KMS-11 (cell line): ENCODE data around the gene CCDC8.
"Not testable (repeated sequence)": the region's sequence is repeated elsewhere in the genome, so short reads cannot be mapped to it uniquely, and the experiment has no call there.

Experiments used
- H2AFZ ChIP-seq: fragments of 200-600 bp; sonication (generic); 2 replicates; pipeline ENCODE4 v1.6.1; 2016; ENCODE audit warnings: antibody characterized with exemption, mixed run types, low read depth
- H3K27ac ChIP-seq: fragments of 200-600 bp; sonication (generic); 2 replicates; pipeline ENCODE4 v1.6.1; 2016; ENCODE audit warnings: mild to moderate bottlenecking, mixed run types
- H3K27me3 ChIP-seq: fragments of 200-600 bp; sonication (generic); 2 replicates; pipeline ENCODE4 v1.6.1; 2017; ENCODE audit warnings: mild to moderate bottlenecking, low read depth, mixed run types, moderate library complexity; ENCODE audit not compliant: insufficient read depth
- H3K36me3 ChIP-seq: fragments of 200-600 bp; sonication (generic); 2 replicates; pipeline ENCODE4 v1.6.1; 2017; ENCODE audit warnings: mild to moderate bottlenecking, mixed run types; ENCODE audit not compliant: insufficient read depth
- H3K4me1 ChIP-seq: fragments of 200-600 bp; sonication (generic); 2 replicates; pipeline ENCODE4 v1.6.1; 2016; ENCODE audit warnings: mild to moderate bottlenecking, low read depth, mixed run types; ENCODE audit not compliant: poor library complexity, severe bottlenecking
- H3K4me2 ChIP-seq: fragments of 200-600 bp; sonication (generic); 2 replicates; pipeline ENCODE4 v1.7.0; 2016; ENCODE audit warnings: mild to moderate bottlenecking, mixed run types
- H3K4me3 ChIP-seq: fragments of 200-600 bp; sonication (generic); IDR thresholded peaks from 2 replicates; pipeline ENCODE4 v1.6.1; 2017; ENCODE audit warnings: low read depth, low read length, mixed read lengths; ENCODE audit not compliant: insufficient read depth
- H3K79me2 ChIP-seq: fragments of 200-600 bp; sonication (generic); 2 replicates; pipeline ENCODE4 v1.6.1; 2016; ENCODE audit warnings: low read depth, mixed run types; ENCODE audit not compliant: insufficient read depth
- H3K9ac ChIP-seq: fragments of 200-600 bp; sonication (generic); 2 replicates; pipeline ENCODE4 v1.6.1; 2016; ENCODE audit warnings: mild to moderate bottlenecking, mixed run types
- H4K20me1 ChIP-seq: fragments of 200-600 bp; sonication (generic); 2 replicates; pipeline ENCODE4 v1.6.1; 2016; ENCODE audit warnings: mild to moderate bottlenecking, mixed run types; ENCODE audit not compliant: insufficient read depth
- TF ChIP-seq, protein P1 (sequence below): fragments of 200-600 bp; sonication (generic); conservative IDR thresholded peaks from 2 replicates; pipeline ENCODE4 v1.6.1; 2017; ENCODE audit warnings: low read depth, mild to moderate bottlenecking, antibody characterized with exemption, low read length, moderate library complexity, mixed read lengths

The CCDC8 gene

DNA sequence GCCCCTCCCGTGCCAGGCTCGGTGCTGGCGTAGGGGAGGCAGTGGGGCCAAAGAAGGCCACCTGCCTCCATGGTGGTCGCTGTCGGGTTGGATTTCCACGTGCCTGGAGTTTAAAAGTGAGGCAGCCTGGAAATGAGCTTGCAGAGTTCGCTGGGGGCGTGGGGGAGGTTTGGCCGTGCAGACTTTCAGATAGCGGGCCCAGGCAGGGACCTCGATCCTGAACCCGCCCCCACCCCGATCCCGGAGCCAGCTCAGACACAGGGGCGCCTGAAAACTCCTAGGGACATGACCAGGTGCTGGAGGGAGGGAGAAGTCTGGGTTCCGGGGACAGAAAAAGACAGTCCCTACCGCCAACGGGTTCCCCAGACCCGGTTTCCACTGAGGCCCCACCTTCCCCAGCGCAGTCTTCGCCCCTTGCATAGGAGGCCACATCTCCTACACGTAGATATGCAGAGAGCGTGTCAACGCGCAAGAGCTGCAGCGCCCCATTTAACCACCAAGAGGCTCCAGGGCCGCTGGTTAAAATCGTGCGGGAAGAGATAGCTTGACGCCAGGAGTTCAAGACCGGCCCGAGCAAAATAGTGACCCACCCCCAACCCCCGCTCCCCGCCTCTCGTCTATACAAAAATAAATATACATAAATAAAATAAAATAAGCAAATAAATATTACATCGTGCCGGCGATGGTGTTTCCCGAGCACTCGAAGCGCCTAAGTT is 8.5 kb downstream of the CCDC8 start:
- no peak overlapping the region for H3K4me3 ChIP-seq

DNA sequence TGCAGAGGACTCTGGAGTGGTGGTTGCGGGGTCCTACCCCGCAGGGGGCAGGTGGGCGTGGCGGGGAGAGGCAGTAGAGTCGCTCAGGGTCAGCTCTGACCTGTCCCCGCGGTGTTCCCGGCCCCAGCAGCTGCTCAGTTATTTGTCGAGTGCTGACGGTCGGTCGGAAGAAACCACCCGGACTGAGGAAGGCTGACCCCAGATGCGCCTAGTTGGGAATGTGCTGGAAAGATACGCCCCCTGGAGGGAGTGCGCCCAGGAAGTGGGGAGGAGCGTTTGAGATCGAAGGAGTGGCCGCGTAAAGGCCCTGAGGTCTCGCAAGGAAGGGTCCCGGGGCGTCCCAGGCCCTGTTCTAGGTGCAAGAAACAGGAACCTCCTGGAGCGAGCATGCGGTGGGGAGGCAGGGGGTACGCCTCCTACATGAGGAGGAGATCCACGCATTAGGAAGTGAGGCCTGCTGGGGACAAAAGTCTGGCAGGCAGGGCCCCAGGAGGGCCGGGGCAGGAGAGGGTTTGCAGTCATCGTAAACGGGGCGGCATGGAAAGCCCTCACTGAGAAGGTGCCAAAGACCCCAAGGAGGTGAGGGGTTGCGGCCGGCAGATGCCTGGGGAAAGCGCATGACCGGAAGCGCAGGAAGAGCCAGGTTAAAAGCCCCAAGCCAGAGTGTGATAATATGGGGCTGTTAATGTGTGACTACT is 9.2 kb downstream of the CCDC8 start:
- H3K9ac ChIP-seq = no peak overlapping the region
- no peak overlapping the region for H3K4me3 ChIP-seq
- H3K36me3 ChIP-seq = no peaks in the 10 kb centered on the region
- peaks cover 60% of the 10 kb centered on the region for H3K27me3 ChIP-seq
- TF ChIP-seq, protein P1, sequence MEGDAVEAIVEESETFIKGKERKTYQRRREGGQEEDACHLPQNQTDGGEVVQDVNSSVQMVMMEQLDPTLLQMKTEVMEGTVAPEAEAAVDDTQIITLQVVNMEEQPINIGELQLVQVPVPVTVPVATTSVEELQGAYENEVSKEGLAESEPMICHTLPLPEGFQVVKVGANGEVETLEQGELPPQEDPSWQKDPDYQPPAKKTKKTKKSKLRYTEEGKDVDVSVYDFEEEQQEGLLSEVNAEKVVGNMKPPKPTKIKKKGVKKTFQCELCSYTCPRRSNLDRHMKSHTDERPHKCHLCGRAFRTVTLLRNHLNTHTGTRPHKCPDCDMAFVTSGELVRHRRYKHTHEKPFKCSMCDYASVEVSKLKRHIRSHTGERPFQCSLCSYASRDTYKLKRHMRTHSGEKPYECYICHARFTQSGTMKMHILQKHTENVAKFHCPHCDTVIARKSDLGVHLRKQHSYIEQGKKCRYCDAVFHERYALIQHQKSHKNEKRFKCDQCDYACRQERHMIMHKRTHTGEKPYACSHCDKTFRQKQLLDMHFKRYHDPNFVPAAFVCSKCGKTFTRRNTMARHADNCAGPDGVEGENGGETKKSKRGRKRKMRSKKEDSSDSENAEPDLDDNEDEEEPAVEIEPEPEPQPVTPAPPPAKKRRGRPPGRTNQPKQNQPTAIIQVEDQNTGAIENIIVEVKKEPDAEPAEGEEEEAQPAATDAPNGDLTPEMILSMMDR = no peak
- H3K27ac ChIP-seq = no peak overlapping the region
- no peaks in the 10 kb centered on the region for H3K4me1 ChIP-seq
- no peaks in the 10 kb centered on the region for H3K79me2 ChIP-seq
- H3K4me2 ChIP-seq = no peak overlapping the region
- H4K20me1 ChIP-seq = no peaks in the 10 kb centered on the region
- no peak overlapping the region for H2AFZ ChIP-seq

More for the DNA sequence above, 8.5 kb downstream of the CCDC8 start:
- TF ChIP-seq, protein P1 = no peak
- Histone ChIP-seq H3K27me3 (peaks cover 66% of the 10 kb centered on the region), H3K36me3 (no peaks in the 10 kb centered on the region), H3K4me2 (no peak overlapping the region), H3K9ac (no peak overlapping the region), H2AFZ (no peak overlapping the region), H3K27ac (no peak overlapping the region), H3K4me1 (no peaks in the 10 kb centered on the region), H3K79me2 (no peaks in the 10 kb centered on the region), H4K20me1 (no peaks in the 10 kb centered on the region)

DNA sequence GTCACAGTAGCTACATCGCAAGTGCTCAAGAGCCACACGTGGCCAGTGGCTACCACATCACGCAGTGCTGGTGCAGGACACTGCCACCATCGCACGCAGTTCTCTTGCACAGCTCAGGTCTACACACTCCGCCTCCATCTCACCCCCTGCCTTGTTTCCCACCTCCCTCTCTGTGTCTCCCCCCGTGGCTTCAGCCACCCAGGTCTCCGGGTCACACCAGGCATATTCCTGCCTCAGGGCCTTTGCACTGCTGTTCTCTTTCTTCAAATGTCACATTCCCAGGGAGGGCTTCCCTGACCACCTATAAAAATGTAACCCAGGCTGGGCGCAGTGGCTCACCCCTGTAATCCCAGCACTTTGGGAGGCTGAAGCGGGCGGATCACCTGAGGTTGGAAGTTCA is 10.6 kb downstream of the CCDC8 start:
- H3K79me2 ChIP-seq = no peaks in the 10 kb centered on the region
- peaks cover 58% of the 10 kb centered on the region for H3K27me3 ChIP-seq
- H2AFZ ChIP-seq = no peak overlapping the region
- no peak overlapping the region for H3K4me2 ChIP-seq
- no peaks in the 10 kb centered on the region for H3K36me3 ChIP-seq
- H3K9ac ChIP-seq = no peak overlapping the region
- H3K4me1 ChIP-seq = no peaks in the 10 kb centered on the region
- H3K4me3 ChIP-seq = no peak overlapping the region
- TF ChIP-seq, protein P1 = no peak
- H3K27ac ChIP-seq = no peak overlapping the region
- H4K20me1 ChIP-seq = no peaks in the 10 kb centered on the region

DNA sequence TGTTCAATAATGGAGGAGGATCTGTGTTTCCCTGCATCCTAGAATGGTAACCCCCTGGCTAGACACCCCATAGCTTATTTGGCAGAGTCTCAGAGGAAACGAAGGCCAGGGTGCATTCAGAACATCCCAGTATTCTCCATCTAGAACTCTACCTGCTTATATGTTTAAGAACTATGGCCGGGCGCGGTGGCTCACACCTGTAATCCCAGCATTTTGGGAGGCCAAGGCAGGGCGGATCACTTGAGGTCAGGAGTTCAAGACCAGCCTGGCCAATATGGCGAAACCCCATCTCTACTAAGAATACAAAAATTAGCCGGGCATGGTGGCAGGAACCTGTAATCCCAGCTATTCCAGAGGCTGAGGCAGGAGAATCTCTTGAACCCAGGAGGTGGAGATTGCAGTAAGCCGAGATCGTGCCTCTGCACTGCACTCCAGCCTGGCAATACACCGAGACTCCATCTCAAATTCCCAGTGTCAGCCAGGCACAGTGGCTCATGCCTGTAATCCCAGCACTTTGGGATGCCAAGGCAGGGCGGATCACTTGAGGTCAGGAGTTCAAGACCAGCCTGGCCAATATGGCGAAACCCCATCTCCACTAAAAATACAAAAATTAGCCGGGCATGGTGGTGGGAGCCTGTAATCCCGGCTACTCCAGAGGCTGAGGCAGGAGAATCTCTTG is 15.4 kb downstream of the CCDC8 start:
- peaks cover 30% of the 10 kb centered on the region for H3K27me3 ChIP-seq
- not testable (repeated sequence) for H3K4me1 ChIP-seq, H3K4me3 ChIP-seq, H3K4me2 ChIP-seq, H3K79me2 ChIP-seq, H3K27ac ChIP-seq, H3K9ac ChIP-seq, H4K20me1 ChIP-seq, H2AFZ ChIP-seq, H3K36me3 ChIP-seq
